ENCODE measurements around the gene SIK3.

Gene SIK3

DNA sequence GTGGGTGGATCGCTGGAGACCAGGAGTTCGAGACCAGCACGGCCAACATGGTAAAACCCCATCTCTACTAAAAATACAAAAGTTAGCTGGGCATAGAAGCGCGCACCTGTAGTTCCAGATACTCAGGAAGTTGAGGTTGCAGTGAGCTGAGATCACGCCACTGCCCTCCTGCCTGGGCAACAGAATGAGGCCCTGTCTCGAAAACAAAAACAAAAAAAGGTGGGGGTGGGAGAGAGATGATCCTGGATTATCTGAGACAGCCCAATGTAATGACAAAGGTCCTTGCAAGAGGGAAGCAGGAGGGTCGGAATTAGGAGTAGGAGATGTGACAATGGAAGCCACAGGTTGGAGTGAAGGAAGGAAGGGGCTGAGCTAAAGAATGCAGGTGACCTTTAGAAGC is 173.2 kb downstream of the SIK3 start:
- DNase-seq: peak; percentile 44

DNA sequence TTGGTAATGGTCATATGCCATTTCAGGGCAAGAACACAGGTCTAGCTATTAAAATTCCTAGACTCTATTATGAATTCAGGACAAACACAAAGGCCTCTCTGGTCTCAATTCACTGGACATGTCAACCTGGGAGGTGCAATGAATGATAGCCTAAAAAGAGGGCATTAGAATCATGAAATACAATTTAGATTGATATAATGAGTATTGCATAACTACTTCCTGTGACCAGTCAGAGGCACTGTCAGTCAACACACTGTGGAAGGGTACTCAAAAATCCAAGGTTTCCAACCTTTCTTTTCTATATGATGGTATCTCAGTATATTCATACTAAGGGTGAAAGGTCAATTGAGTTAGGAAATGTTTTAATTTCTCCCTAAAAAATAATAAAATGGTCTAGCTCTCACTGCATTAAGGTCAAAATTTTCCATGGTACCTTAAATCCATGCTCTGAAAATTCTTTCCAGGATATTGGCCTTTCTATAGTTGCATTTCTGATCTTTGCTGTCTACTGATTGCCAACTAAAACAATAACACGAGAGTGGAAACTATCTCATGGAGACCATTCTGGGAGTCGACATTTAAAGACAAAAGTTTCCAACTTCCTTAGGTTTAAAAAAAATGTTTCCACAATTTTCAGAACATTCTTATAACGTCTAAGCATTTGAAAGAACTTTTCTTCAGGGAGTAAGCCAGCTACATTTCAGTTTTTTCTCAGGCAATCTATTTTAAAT is 179.1 kb downstream of the SIK3 start:
- no peak for DNase-seq

DNA sequence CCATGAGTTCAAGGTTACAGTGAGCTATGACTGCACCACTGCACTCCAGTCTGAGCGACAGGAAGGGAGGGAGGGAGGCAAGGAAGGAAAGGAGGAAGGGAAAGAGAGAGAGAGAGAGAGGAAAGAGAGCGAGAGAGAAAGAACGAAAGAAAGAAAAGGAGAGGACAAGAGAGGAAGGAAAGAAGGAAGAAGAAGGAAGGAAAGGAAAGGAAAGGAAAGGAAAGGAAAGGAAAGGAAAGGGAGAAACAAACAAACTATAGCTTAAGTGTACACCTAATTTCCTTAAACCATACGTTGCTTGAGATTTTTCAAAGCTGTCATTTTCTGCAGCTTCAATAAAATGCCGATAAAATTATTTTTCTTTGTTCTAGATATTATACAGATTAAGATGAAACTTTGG is 180.6 kb downstream of the SIK3 start:
- DNase-seq: no peak

DNA sequence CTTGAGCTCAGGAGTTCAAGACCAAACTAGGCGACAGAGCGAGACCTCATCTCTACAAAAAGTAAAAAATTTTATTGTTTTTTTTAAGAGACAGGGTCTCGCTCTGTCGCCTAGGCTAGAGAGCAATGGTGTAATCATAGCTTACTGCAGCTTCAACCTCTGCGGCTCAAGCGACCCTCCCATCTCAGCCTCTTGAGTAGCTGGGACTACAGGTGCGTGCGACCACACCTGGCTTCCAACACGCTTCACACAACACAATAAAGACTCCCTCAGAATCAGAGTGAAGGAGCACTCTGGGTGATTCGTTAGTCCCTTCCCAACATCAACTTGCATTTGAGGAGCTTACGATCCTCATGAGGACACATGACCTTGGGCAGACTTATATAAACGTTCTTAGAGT is 181.3 kb downstream of the SIK3 start:
- DNase-seq: no peak

DNA sequence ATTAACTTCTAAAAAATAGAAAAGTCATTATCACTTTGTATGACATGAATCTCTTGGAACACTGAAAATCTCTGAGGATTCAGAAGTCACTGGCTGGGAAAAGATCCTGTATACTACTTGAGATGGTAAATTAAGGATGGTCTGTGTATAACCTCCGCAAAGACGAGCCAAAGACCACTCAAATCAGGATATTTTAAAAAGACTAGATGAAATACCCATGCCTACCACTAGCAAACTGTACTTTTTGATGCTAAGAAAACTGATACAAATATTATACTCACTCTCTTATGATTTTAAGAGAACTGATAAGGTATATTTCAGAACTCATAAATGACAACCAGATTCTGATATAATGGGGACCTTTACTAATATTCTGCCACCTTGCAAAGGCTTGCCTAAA is 182.2 kb downstream of the SIK3 start:
- no peak for DNase-seq

DNA sequence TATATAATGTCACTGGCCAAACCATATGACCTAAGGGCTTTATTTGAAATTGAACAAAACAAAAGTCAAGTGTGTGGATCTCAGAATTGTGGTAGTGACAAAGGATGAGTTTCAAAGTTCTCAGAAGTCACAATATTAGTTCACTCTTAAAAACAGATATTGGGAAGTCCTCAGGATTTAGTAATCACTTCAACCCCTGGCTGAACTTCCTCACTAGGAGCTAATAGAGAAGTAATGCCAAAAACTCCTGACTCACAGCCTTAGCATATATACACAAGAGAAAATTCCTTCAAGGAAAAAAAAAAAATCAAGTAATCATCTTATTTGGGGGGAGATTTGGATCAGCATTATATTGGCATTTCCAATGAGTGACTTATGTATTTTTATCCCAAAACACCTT is 185.2 kb downstream of the SIK3 start:
- no peak for DNase-seq

DNA sequence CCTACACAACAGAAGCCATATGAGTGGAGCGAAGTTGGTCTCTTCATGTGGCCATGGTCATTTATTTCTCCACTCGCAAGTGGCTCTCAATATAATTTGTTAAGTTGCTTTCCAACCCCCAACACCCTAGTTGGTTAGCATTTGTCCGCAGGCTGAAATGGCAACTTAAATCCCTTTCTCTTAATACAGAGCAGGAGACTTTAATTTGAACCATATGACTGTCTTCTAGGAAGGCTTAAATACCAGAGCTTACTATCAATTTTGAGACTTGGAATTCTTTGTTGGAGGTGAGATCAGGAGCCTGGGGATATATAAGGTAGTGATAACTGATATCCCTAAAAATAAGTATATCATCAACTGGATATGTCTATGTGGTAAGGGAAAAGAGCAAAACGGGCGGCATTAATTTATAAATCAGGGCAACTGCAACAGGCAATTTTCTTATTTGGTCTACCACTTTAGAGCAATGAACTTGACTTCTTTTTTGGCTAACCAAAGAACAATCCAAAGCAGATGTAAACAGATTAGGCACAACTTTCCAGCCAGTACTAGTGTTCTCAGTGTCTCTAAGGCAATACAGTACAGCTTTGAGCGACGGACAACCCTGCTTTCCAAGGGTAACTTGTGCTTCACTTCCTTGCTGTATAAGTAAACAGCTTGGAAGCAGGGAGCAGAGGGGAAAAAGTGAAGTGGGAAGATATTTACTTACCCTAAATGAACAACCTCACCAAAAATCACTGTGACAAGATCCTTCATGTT is 186.1 kb downstream of the SIK3 start:
- no peak for DNase-seq

DNA sequence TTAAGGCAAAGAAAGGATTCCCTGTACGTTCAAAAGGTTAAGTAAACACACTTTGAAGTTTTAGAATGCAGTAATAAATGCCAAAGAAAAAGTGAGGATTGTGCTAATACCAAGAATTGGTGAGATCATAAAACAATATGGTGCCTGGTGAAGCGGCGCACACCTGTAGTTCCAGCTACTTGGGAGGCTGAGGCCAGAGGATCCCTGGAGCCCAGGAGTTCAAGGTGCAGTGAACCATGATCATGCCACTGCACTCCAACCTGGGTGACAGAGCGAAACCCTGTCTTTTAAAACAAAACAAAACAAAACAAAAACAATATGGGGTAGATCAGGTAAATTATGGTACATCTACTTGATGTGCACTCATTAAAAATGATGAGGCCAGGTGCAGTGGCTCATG is 187.4 kb downstream of the SIK3 start:
- no peak for DNase-seq

DNA sequence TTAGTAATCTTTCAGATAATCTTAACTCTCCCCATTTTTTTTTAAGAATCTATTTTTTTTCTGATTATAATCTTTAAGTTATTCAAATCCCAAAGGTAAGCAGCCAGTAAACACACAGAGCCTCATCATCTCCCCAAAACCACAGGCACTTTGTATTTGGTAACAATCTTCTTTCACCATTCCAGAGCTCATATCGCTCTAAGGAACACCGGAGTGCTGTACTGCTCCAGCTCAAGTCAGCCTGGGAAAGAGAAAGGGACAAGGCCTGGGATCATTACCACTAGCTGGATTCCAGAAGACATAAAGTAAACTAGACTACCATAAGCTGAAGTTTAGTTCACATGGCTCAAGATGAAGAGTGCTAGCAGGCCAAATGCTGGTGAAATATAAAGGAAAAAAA is 187.8 kb downstream of the SIK3 start:
- DNase-seq: no peak

DNA sequence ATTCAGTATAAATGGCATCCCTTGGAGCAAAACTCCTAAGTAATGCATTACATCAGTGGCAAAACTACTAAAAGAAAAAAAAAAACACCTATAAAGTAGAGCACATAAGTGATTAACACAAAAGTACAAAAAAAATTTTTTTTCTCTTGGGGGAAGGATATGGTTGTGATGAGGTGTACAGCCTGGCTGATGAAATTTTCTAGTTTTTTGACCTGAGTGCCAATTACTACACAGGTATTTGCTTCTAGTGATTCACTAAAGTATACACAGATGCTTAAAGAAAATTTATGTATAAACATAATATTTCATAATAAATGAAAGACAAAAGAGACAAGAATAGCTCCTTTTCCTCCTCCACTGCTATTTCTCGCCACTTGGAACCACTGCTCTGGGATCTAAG is 189.0 kb downstream of the SIK3 start:
- DNase-seq: no peak

DNA sequence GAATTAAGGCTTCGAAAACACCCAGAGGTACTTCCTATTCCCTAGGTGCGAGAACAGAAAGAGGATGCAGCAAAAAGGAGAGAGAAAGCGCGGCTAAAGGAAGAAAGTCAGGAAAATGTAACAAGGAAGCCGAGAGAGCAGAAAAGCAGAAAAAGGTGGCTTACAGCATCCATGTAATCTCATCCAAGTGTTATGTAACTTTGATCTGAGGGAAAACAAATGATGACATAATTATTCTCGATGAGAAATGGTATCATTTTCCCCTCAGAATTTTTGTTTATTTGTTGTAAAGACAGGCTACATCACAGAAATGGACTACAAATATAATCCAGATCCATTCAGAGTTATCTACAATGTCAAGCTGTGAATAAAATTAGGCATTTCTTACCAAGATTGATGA is 191.7 kb downstream of the SIK3 start:
- DNase-seq: no peak

DNA sequence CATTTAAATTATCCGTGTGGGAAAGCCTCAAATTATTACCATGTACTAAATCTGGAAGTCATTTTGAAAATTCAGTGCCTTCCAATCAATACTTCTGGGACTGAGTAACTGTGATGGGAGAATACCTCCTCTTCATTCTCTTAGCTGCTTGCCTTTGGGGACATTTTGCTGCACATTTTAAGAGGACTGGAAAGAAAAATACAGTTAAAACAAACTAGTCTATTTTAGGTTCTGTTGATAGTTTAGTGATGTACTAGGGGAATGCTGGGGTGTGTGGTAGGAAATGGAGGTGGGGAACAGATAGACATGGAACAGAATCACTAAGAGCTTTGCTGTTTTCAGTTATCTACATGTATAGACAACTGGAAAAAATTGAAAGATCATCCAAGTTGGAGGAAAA is 195.1 kb downstream of the SIK3 start:
- DNase-seq: no peak

DNA sequence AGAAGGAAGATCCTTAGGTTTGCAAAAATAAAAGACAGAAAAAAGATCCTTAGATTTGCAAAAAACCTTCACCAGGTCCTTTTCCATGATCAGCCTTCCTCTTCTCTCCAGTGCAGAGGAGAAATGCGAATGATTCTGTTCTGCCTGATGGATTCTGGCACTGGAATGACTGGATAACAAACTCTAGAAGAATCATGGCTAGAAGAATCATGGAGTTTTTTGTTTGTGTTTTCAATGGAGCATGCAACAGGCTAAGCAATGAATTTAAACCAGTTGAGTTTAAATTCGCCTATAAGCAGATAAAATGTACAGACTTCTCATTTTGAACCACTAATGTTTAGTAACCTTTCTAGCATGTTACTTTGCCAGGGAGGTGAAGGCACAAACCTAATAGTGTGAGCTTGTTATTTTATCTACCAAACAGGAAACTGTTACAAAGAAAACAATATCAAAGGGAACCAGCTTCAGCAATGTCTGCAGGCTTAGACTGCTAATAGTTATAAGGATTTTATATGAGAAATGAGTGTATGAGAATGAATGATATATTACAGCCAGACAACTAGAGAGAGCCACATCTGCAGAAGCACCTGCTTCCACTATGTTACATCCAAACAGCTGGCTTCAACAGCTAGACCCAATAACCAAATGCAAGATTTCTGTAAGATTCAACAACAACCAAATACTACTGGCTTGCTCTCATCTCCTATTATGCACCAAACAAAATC is 196.1 kb downstream of the SIK3 start:
- DNase-seq: no peak

DNA sequence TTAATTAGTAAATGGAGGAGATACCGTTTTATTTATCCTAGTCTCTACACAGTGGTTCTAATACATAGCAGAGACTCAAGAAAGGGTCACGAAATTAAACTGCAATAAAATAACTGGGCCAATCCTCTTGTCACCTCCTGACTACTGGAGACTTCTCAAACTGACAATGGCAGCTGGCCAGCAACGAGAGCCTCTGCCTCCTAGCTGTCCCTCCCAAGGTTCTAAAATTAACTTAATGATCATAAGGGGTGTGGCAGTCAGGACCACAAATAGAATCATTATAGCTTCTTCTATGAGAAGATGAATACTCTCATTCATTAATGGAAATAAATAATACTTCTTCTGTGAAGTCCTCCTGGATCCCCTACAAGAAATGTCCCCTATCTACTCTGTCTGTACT is 197.0 kb downstream of the SIK3 start:
- no peak for DNase-seq

DNA sequence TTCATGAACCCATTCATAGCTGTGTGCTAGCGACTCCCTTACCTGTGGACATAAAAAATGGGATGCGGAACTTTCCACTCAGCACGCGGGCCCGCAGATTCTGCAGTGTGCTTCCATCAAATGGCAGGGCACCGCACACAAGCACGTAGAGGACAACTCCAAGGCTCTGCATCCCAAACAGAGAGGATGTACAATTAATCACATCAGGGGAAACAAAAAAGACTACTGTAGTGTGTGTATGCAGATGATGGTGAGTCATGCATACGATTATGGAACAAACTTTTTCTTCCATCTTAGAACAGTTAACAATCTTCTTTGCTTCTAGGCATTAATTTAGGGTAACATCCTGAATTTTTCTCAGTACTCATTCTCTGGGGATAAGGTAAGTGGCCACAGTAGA is 202.0 kb downstream of the SIK3 start:
- no peak for DNase-seq

DNA sequence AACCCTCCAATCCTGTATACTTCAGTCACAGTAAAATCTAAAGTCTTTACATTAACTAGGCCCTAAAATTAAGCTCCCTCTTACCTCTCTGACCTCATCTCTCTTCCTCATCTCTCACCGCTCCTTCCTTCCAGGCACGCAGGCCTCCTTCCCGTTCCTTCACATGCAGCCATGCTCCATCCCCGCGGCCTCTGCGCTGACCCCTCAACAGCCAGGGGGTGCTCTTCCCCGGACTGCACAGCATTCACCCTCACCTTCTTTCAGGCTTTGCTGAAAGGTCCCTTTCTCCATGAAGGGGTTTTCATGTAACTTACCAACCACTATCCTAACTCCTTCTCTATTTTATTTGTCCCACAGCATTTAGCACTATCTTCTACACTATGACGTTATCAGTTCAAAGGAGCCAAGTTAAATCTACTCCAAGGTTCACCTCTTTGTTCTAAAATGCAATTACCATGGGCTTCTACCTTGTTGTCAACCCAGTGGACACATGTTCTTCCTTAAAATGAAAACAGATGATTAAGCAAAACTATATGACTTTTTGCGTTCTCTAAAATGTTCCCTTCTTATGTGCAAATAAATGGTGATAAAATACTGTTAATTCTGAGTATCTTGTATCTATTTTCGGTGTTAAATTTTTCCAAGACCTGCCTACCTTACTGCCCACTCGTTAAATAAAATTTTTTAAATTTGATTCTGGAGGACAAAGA is 203.0 kb downstream of the SIK3 start:
- no peak for DNase-seq

DNA sequence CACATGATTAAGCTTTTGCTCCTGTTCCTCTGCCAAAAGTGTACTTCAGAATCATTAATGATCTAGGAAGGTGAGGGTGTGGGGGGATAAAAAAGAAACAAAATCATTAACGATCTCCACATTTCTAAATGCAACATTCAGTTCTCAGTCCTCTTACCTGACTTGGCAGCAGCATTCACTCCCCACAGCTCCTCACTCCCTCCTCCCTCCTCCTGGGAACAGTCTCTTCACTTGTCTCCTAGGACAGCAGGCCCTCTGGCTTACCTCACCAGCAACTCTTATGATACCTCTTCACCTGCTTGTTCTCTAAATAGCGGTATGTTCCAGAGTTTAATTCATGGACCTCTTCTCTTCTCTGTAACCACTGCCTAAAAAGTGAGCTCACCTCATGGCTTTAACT is 204.3 kb downstream of the SIK3 start:
- DNase-seq: no peak

DNA sequence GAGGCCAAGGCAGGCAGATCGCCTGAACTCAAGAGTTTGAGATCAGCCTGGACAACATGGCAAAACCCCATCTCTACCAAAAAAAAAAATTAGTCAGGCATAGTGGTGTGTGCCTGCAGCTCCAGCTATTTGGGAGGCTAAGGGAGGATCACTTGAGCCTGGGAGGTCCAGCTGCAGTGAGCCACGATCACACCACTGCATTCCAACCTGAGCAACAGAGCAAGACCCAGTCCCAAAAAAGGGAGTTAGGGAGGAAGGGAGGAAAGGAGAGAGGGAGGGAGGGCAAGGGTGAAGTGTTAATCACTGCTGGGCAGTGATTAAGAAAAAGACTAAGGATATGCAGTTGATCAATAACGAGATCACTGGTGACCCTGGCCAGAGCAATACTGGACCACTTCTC is 204.8 kb downstream of the SIK3 start:
- DNase-seq: no peak

DNA sequence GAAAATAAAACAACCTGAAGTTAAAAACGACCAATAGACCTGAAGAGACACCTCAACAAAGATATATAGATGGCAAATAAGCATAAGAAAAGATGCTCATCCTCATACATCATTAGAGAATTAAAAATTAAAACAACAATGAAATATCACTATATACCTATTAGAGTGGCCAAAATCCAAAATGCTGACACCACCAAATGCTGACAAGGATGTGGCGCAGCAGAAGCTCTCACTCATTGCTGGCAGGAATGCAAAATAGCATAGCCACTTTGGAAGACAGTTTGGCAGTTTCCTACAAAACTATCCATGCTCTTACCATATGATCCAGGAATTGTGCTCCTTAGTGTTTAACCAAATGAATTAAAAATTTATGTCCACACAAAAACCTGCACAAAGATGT is 205.9 kb downstream of the SIK3 start:
- DNase-seq: no peak

DNA sequence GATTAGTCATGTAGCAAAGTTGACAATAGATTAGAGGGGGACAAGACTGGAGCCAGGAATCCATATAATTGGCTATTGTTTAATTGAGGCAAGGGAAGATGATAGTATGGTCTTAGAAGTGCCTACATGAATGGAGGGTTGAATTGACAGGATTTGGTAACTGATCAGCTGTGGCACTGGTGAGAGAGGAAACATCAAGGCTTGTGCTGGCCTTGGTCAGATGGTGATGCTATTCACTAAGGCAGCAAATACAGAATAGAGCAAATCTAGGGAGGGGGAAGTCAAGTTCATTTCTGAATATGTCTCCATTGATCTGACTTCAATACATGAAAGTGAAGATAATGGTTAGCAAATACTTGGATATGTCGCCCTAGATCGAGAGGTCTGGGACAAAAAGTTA is 206.5 kb downstream of the SIK3 start:
- DNase-seq: no peak

DNA sequence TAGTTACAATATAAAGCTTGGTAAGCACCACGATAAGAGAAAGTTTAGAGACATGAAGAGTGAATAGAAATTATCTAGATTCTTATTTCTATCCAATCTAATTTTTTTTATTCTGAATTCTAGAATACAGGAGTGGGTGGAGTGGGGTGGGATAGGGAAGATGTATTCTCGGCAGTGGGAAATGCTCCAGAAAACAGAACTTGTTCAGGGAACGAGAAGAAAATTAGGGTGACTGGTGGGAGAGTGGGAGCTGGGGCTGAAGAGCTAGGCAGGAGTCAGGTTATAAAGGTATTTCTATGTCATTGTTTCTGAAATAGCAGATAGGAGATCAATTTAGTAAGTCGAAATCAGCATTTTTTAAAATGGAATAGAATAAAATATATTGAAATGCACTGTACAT is 207.6 kb downstream of the SIK3 start:
- no peak for DNase-seq

DNA sequence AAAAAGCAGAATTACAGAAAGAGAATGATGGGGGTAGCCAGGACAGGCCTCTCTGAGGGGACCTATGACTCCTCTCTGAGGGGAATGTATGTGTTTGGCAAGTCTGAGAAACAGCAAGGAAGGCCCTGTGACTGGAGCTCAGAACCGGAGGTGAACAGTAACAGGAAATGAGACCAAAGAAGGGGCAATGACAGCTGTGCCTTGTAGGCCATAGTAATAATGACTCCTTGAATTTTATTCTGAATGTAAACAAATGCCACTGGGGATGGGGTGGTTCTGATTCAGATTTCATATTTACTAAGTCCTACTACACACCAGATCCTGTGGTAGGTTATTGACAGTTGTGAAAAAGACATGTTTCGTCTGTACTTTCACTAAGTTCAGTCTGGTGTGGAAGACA is 208.0 kb downstream of the SIK3 start:
- DNase-seq: peak; percentile 57

DNA sequence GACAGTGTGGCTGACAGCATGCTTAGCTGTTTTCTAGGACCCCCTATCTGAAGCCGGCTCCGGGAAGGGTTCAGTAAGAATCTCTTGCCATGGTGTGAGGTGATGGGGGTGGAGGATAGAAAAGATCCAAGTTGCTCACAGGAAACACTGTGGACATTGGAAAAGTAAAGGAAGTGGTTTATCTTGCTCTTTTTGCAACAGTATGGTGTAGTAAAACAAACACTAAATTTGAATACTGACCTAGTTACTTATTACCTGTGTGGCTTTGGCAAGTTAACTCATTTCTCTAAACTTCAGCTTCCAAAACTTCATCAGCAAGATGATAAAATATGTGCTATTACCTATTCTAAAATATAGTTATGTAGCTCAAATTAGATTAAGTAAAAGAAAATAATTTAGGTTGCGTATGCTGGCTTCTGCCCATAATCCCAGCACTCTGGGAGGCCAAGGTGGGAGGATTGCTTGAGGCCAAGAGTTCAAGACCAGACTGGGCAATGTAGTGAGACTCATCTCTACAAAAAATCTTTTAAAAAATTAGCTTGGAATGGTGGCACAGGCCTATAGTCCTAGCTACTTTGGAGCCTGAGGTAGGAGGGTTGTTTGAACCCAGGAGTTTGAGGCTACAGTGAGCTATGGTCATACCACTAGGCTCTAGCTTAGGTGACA is 209.2 kb downstream of the SIK3 start:
- DNase-seq: no peak
